SK-N-SH treated with all-trans-retinoic acid at 6 μM for 48 hours (cell line): ENCODE measurements around the gene SCAF8.

ENCODE experiments used
- ATAC-seq: fragments of 200-7000 bp; cut with Tn5 transposase; 3 replicates; pipeline ENCODE4 v1.9.1; 2020; ENCODE audit warnings: mild to moderate bottlenecking, moderate library complexity
- ARNTL ChIP-seq: fragments of 450-650 bp; formaldehyde crosslinking; IDR thresholded peaks from 2 replicates; pipeline ENCODE4 v1.5.0; 2020; ENCODE audit warnings: low read depth, mild to moderate bottlenecking, moderate library complexity, borderline replicate concordance
- BACH2 ChIP-seq: fragments of 250-450 bp; sonication (Bioruptor Pico); IDR thresholded peaks from 2 replicates; pipeline ENCODE4 v1.9.0; 2021; ENCODE audit warnings: mild to moderate bottlenecking, borderline replicate concordance
- ESRRG ChIP-seq: fragments of 250-450 bp; sonication (Bioruptor Pico); IDR thresholded peaks from 2 replicates; pipeline ENCODE4 v1.6.1; 2021; ENCODE audit warnings: mild to moderate bottlenecking
- GLIS3 ChIP-seq: fragments of 250-450 bp; sonication (Bioruptor Pico); IDR thresholded peaks from 2 replicates; pipeline ENCODE4 v1.5.0; 2020; ENCODE audit warnings: mild to moderate bottlenecking, moderate library complexity
- ISL1 ChIP-seq: fragments of 250-450 bp; sonication (Bioruptor Pico); IDR thresholded peaks from 2 replicates; pipeline ENCODE4 v2.1.2; 2022; ENCODE audit warnings: mild to moderate bottlenecking, moderate library complexity
- OSR1 ChIP-seq: fragments of 250-450 bp; sonication (Bioruptor Pico); IDR thresholded peaks from 2 replicates; pipeline ENCODE4 v1.8.0; 2022; ENCODE audit warnings: moderate library complexity, mild to moderate bottlenecking, inconsistent platforms
- PPARA ChIP-seq: fragments of 250-450 bp; sonication (Bioruptor Pico); IDR thresholded peaks from 2 replicates; pipeline ENCODE4 v1.5.0; 2020; ENCODE audit warnings: mild to moderate bottlenecking, borderline replicate concordance
- RARB ChIP-seq: fragments of 250-450 bp; sonication (Bioruptor Pico); IDR thresholded peaks from 2 replicates; pipeline ENCODE4 v1.8.0; 2021; ENCODE audit warnings: mild to moderate bottlenecking, moderate library complexity
- SNAI2 ChIP-seq: fragments of 250-450 bp; sonication (Bioruptor Pico); IDR thresholded peaks from 2 replicates; pipeline ENCODE4 v1.5.0; 2020; ENCODE audit warnings: mild to moderate bottlenecking, moderate library complexity
- TCF4 ChIP-seq: fragments of 250-450 bp; sonication (Bioruptor Pico); IDR thresholded peaks from 2 replicates; pipeline ENCODE4 v1.8.0; 2021; ENCODE audit warnings: mild to moderate bottlenecking, moderate library complexity, borderline replicate concordance
- TOX ChIP-seq: fragments of 250-450 bp; sonication (Bioruptor Pico); IDR thresholded peaks from 2 replicates; pipeline ENCODE4 v1.8.0; 2021; ENCODE audit warnings: mild to moderate bottlenecking, moderate library complexity, borderline replicate concordance
- ZC3H10 ChIP-seq: fragments of 250-450 bp; sonication (Bioruptor Pico); IDR thresholded peaks from 2 replicates; pipeline ENCODE4 v1.5.1; 2021; ENCODE audit warnings: mild to moderate bottlenecking, moderate library complexity
- ZFP3 ChIP-seq: fragments of 250-450 bp; sonication (Bioruptor Pico); IDR thresholded peaks from 2 replicates; pipeline ENCODE4 v1.5.0; 2020; ENCODE audit warnings: mild to moderate bottlenecking, moderate library complexity
- ZFP30 ChIP-seq: fragments of 450-650 bp; formaldehyde crosslinking; IDR thresholded peaks from 2 replicates; pipeline ENCODE4 v1.5.0; 2022; ENCODE audit warnings: mild to moderate bottlenecking, moderate library complexity
- ZNF565 ChIP-seq: fragments of 450-650 bp; formaldehyde crosslinking; conservative IDR thresholded peaks from 2 replicates; pipeline ENCODE4 v1.5.0; 2020; ENCODE audit warnings: low read depth, mild to moderate bottlenecking, moderate library complexity
- ZNF70 ChIP-seq: fragments of 450-650 bp; formaldehyde crosslinking; IDR thresholded peaks from 2 replicates; pipeline ENCODE4 v1.5.0; 2020; ENCODE audit warnings: mild to moderate bottlenecking, moderate library complexity
- ZNF8 ChIP-seq: fragments of 450-650 bp; formaldehyde crosslinking; IDR thresholded peaks from 2 replicates; pipeline ENCODE4 v1.5.0; 2020; ENCODE audit warnings: mild to moderate bottlenecking, moderate library complexity
- TF ChIP-seq, protein P1 (sequence below): fragments of 250-450 bp; sonication (Bioruptor Pico); IDR thresholded peaks from 2 replicates; pipeline ENCODE4 v1.5.1; 2020; ENCODE audit warnings: low read depth, mild to moderate bottlenecking, moderate library complexity
- TF ChIP-seq, protein P2 (sequence below): fragments of 250-450 bp; sonication (Bioruptor Pico); IDR thresholded peaks from 2 replicates; pipeline ENCODE4 v1.8.0; 2020; ENCODE audit warnings: mild to moderate bottlenecking, moderate library complexity, borderline replicate concordance
- TF ChIP-seq, protein P3 (sequence below): fragments of 250-450 bp; sonication (Bioruptor Pico); IDR thresholded peaks from 2 replicates; pipeline ENCODE4 v1.5.0; 2020; ENCODE audit warnings: mild to moderate bottlenecking, moderate library complexity
- TF ChIP-seq, protein P4 (sequence below): fragments of 250-450 bp; sonication (Bioruptor Pico); IDR thresholded peaks from 2 replicates; pipeline ENCODE4 v1.5.1; 2021; ENCODE audit warnings: mild to moderate bottlenecking, moderate library complexity
- TF ChIP-seq, protein P5 (sequence below): fragments of 250-450 bp; sonication (Bioruptor Pico); IDR thresholded peaks from 2 replicates; pipeline ENCODE4 v1.8.0; 2021; ENCODE audit warnings: low read depth, mild to moderate bottlenecking, moderate library complexity, borderline replicate concordance

SCAF8 gene

DNA sequence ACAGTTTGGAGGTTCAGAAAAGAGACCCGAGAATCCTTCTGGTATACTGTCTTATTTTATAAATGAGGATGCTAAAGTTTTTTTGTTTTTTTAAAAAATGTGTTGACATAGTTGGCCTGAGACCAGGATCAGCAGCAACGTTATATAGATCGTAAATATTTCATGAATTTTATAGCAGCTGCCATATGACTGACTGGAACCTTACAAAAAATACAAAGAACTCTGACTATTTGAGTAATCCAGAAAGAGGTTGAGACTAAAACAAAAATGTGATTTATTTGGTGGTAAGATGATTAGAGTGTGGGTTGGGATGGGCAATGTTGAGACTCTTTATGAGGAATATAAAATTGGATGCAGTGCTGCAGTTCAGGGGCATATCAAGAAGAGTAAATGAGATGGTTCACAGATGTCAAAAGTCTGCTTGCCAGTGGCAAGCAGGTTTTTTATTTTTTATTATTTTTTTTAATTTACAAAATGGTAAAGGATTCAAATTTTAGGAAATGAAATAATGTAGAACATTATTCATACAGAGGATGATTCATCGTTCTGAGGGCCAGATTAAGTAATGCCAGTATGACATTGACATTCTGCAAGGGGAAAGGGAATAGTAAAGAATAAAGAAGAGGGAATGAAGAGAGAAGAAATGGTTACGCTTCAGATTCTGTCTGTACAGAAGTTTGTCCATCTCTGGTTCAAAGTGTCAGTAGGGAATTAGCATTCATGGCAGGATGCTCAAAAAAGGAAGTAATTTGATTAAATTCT, 58.5 kb downstream of the SCAF8 start:
- peak; percentile 61 for ATAC-seq
- TF ChIP-seq ARNTL (CRISPR knock-in tag) (no peak), ZNF8 (CRISPR knock-in tag) (no peak), TCF4 (CRISPR knock-in tag) (no peak), ZFP30 (CRISPR knock-in tag) (no peak), BACH2 (no peak), ESRRG (CRISPR knock-in tag) (no peak), SNAI2 (CRISPR knock-in tag) (no peak), ZNF565 (CRISPR knock-in tag) (no peak), OSR1 (no peak), PPARA (CRISPR knock-in tag) (no peak), ISL1 (CRISPR knock-in tag) (no peak), TOX (no peak), ZFP3 (CRISPR knock-in tag) (no peak), ZC3H10 (no peak)
- TF ChIP-seq, protein P1, sequence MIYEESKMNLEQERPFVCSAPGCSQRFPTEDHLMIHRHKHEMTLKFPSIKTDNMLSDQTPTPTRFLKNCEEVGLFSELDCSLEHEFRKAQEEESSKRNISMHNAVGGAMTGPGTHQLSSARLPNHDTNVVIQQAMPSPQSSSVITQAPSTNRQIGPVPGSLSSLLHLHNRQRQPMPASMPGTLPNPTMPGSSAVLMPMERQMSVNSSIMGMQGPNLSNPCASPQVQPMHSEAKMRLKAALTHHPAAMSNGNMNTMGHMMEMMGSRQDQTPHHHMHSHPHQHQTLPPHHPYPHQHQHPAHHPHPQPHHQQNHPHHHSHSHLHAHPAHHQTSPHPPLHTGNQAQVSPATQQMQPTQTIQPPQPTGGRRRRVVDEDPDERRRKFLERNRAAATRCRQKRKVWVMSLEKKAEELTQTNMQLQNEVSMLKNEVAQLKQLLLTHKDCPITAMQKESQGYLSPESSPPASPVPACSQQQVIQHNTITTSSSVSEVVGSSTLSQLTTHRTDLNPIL = no peak
- TF ChIP-seq, protein P2, sequence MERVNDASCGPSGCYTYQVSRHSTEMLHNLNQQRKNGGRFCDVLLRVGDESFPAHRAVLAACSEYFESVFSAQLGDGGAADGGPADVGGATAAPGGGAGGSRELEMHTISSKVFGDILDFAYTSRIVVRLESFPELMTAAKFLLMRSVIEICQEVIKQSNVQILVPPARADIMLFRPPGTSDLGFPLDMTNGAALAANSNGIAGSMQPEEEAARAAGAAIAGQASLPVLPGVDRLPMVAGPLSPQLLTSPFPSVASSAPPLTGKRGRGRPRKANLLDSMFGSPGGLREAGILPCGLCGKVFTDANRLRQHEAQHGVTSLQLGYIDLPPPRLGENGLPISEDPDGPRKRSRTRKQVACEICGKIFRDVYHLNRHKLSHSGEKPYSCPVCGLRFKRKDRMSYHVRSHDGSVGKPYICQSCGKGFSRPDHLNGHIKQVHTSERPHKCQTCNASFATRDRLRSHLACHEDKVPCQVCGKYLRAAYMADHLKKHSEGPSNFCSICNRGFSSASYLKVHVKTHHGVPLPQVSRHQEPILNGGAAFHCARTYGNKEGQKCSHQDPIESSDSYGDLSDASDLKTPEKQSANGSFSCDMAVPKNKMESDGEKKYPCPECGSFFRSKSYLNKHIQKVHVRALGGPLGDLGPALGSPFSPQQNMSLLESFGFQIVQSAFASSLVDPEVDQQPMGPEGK = no peak
- TF ChIP-seq, protein P3, sequence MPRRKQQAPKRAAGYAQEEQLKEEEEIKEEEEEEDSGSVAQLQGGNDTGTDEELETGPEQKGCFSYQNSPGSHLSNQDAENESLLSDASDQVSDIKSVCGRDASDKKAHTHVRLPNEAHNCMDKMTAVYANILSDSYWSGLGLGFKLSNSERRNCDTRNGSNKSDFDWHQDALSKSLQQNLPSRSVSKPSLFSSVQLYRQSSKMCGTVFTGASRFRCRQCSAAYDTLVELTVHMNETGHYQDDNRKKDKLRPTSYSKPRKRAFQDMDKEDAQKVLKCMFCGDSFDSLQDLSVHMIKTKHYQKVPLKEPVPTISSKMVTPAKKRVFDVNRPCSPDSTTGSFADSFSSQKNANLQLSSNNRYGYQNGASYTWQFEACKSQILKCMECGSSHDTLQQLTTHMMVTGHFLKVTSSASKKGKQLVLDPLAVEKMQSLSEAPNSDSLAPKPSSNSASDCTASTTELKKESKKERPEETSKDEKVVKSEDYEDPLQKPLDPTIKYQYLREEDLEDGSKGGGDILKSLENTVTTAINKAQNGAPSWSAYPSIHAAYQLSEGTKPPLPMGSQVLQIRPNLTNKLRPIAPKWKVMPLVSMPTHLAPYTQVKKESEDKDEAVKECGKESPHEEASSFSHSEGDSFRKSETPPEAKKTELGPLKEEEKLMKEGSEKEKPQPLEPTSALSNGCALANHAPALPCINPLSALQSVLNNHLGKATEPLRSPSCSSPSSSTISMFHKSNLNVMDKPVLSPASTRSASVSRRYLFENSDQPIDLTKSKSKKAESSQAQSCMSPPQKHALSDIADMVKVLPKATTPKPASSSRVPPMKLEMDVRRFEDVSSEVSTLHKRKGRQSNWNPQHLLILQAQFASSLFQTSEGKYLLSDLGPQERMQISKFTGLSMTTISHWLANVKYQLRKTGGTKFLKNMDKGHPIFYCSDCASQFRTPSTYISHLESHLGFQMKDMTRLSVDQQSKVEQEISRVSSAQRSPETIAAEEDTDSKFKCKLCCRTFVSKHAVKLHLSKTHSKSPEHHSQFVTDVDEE = no peak
- TF ChIP-seq, protein P4, sequence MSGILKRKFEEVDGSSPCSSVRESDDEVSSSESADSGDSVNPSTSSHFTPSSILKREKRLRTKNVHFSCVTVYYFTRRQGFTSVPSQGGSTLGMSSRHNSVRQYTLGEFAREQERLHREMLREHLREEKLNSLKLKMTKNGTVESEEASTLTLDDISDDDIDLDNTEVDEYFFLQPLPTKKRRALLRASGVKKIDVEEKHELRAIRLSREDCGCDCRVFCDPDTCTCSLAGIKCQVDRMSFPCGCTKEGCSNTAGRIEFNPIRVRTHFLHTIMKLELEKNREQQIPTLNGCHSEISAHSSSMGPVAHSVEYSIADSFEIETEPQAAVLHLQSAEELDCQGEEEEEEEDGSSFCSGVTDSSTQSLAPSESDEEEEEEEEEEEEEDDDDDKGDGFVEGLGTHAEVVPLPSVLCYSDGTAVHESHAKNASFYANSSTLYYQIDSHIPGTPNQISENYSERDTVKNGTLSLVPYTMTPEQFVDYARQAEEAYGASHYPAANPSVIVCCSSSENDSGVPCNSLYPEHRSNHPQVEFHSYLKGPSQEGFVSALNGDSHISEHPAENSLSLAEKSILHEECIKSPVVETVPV = no peak

DNA sequence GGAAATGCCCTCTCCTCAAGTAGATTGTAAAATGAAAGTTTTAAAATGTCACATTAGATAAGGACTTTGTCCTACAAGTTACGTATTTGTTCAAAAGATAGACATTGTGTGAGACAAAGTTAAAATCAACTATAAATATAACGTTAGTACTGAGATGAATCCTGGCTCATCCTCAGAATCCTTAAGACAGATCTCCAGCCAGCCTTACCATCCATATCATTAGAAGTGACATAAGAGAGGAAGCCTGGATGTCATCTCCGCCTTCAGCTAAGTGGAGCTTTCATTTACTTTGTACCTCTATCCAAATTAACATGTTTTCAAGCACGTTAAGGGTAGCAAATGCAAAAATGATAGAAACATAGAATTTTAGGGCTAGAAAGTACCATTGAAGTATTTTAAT, 59.1 kb downstream of the SCAF8 start:
- peak; percentile 64 for ATAC-seq
- no peak for TF ChIP-seq ZFP3 (CRISPR knock-in tag)
- no peak for TF ChIP-seq RARB (CRISPR knock-in tag)
- no peak for TF ChIP-seq TOX
- TF ChIP-seq ZC3H10 = no peak
- TF ChIP-seq, all 23 proteins: peak for 0

DNA sequence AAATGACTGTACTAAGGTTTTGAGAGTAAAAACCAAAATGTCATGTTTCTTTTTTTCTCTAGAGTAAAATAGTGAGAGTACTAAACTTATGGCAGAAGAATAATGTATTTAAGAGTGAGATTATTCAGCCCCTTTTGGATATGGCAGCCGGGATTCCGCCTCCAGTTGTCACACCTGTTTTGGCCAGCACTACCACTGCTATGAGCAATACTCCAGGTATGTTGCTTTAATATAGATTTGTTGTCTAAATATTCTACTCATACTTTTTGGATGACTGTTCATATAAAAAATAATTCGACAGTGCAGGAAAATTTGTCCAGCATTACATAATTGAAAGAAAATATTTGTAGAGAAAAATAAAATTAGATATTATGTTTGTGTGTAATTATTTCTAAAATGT, 59.5 kb downstream of the SCAF8 start:
- TF ChIP-seq ARNTL (CRISPR knock-in tag) = no peak
- ATAC-seq = peak; percentile 48

DNA sequence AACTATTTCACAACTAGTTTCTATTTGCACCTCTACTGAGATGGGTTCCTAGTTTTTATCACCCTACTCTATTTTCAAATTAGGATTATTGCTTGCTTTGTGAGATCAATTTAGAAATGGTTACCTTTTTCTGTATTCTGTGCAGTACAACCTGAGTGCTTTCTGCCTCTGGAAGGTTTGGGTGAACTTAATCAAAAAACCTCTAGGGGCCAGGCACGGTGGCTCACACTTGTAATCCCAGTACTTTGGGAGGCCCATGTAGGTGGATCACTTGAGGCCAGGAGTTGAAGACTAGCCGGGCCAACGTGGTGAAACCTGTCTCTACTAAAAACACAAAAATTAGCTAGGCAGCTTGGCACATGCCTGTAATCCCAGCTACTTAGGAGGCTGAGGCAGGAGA, 63.3 kb downstream of the SCAF8 start:
- ATAC-seq = no peak
- TF ChIP-seq ZFP30 (CRISPR knock-in tag) (no peak), PPARA (CRISPR knock-in tag) (no peak), ESRRG (CRISPR knock-in tag) (no peak), ARNTL (CRISPR knock-in tag) (no peak), ZNF70 (CRISPR knock-in tag) (no peak), ZNF565 (CRISPR knock-in tag) (no peak), OSR1 (no peak), TCF4 (CRISPR knock-in tag) (no peak), BACH2 (no peak), RARB (CRISPR knock-in tag) (no peak), ZC3H10 (no peak), GLIS3 (CRISPR knock-in tag) (no peak), TOX (no peak), ZFP3 (CRISPR knock-in tag) (no peak)
- TF ChIP-seq, protein P2 = no peak
- TF ChIP-seq, protein P1 = no peak
- TF ChIP-seq, protein P5, sequence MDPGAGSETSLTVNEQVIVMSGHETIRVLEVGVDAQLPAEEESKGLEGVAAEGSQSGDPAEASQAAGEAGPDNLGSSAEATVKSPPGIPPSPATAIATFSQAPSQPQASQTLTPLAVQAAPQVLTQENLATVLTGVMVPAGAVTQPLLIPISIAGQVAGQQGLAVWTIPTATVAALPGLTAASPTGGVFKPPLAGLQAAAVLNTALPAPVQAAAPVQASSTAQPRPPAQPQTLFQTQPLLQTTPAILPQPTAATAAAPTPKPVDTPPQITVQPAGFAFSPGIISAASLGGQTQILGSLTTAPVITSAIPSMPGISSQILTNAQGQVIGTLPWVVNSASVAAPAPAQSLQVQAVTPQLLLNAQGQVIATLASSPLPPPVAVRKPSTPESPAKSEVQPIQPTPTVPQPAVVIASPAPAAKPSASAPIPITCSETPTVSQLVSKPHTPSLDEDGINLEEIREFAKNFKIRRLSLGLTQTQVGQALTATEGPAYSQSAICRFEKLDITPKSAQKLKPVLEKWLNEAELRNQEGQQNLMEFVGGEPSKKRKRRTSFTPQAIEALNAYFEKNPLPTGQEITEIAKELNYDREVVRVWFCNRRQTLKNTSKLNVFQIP (CRISPR knock-in tag) = no peak
